Testis (tissue), 3 donors: ENCODE data around the gene PFKFB4. TPM values are rescaled to one million over a fixed set of nuclear protein-coding genes. Genes with fewer than 3 reads are reported as not detected.

Source experiments
- DNase-seq: peaks from one replicate; pipeline ENCODE4 v3.0.0-alpha.2; 2019
- H3K27ac ChIP-seq, 2 donors: fragments of 200-600 bp; sonication (generic); one replicate each; pipeline ENCODE4 v1.5.1; 2019
- H3K27me3 ChIP-seq: fragments of 200-600 bp; sonication (generic); one replicate; pipeline ENCODE4 v1.5.1; 2019
- H3K36me3 ChIP-seq: fragments of 200-600 bp; sonication (generic); one replicate; pipeline ENCODE4 v1.5.1; 2017; ENCODE audit warnings: low read depth; ENCODE audit errors: missing control alignments
- H3K4me1 ChIP-seq: fragments of 200-600 bp; sonication (generic); one replicate; pipeline ENCODE4 v1.5.1; 2019
- H3K4me3 ChIP-seq, 2 donors: fragments of 200-600 bp; sonication (generic); one replicate each; pipeline ENCODE4 v1.5.1; 2017 to 2019
- H3K9me3 ChIP-seq: fragments of 200-600 bp; sonication (generic); one replicate; pipeline ENCODE4 v1.5.1; 2017
- POLR2A ChIP-seq: fragments of 450-650 bp; IDR thresholded peaks from one replicate; pipeline ENCODE4 v1.6.1; 2017; ENCODE audit warnings: antibody characterized with exemption, mild to moderate bottlenecking, moderate library complexity
- WGBS, 2 donors: methylation state at CpG; one replicate each; pipeline ENCODE4 v1.1.5; 2018; 5-methylcytosine and 5-hydroxymethylcytosine counted together
- intact Hi-C: fragments of 100-400 bp; cut with DNase I; formaldehyde crosslinking; loops from one replicate; pipeline ENCODE4 v1.15.1; 2023; ENCODE audit warnings: low total_unique reads
- polyA plus RNA-seq: library from polyadenylated mRNA; stranded (reverse); fragments of 350-450 nt; fragmentation: Illumina TruSeq; extraction: RNeasy Lipid Tissue Mini Kit (QIAGEN cat#74804); gene quantifications from one replicate; pipeline ENCODE4 v1.2.3, GENCODE V29; 2014; ENCODE audit warnings: low read depth, low replicate concordance; ENCODE audit not compliant: insufficient read depth
- total RNA-seq, 2 donors: library from RNA; depleted of rRNA; stranded (reverse); fragments of >200 nt; gene quantifications; one replicate each; pipeline ENCODE4 v1.2.3, GENCODE V29; 2016
- TF ChIP-seq, protein P1 (sequence below), 3 experiments: fragments of 450-650 bp in 2 of 3; fragments of 200-600 bp in 1 of 3; sonication (generic) in 1 of 3; IDR thresholded peaks; one replicate each; pipeline ENCODE4 v1.5.1; 2016 to 2019; ENCODE audit warnings: antibody characterized with exemption in 3 of 3, mild to moderate bottlenecking in 2 of 3, moderate library complexity in 1 of 3

The PFKFB4 gene
- total and polyA plus RNA-seq, 3 donors from 2014 or later: 57.3 to 136 (median 134) TPM

- H3K27me3 ChIP-seq: no peaks in the 10 kb centered on the region
- no peaks in the 10 kb centered on the region for H3K36me3 ChIP-seq
These were observed 18.8 kb upstream of the PFKFB4 start for GRCh38 chr3:48575366-48575765.

DNA sequence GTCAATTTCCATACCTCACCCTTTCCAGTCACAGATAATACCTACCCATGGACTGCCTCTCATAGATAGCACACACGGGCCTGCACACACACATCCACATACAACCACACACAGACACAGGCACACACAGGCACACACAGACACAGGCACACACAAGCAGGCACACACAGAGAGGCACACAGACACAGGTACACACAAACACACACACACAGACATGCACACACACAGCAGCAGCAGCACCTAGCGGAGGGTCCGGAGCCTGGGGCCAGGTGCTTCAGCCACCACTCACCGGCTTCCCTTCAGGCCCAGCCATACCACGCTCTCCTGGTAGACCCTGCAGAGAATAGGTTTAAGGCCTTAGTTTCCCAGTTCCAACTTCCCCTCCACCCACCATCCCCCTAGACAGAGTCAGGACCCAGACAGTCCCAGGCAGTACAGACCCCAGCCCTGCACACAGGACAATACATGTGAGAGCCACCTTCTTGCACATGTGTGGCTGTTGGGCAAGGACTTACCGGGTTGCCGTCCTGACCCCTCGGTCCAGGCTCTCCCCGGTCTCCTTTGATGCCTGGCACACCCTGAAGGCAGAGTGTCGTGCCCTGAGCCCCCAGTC, 17.5 kb upstream of the PFKFB4 start:
- Histone ChIP-seq H3K4me3 (no peak overlapping the region), H3K4me1 (no peaks in the 10 kb centered on the region), H3K27ac (no peak overlapping the region), H3K27me3 (no peaks in the 10 kb centered on the region), H3K9me3 (no peaks in the 10 kb centered on the region), H3K36me3 (no peaks in the 10 kb centered on the region)
- TF ChIP-seq POLR2A: no peak
- TF ChIP-seq, protein P1, sequence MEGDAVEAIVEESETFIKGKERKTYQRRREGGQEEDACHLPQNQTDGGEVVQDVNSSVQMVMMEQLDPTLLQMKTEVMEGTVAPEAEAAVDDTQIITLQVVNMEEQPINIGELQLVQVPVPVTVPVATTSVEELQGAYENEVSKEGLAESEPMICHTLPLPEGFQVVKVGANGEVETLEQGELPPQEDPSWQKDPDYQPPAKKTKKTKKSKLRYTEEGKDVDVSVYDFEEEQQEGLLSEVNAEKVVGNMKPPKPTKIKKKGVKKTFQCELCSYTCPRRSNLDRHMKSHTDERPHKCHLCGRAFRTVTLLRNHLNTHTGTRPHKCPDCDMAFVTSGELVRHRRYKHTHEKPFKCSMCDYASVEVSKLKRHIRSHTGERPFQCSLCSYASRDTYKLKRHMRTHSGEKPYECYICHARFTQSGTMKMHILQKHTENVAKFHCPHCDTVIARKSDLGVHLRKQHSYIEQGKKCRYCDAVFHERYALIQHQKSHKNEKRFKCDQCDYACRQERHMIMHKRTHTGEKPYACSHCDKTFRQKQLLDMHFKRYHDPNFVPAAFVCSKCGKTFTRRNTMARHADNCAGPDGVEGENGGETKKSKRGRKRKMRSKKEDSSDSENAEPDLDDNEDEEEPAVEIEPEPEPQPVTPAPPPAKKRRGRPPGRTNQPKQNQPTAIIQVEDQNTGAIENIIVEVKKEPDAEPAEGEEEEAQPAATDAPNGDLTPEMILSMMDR (IDR thresholded peaks at IDR 0.05): no peak
- intact Hi-C loops: no loop called here
- 92 to 97% methylated on average over 10 of the region's 10 CpGs for WGBS, 2 donors
- DNase-seq: no peak

More at GRCh38 chr3:48575366-48575765, 18.8 kb upstream of the PFKFB4 start:
- intact Hi-C loops: no loop called here
- H3K4me1 ChIP-seq: no peaks in the 10 kb centered on the region
- TF ChIP-seq POLR2A: no peak
- TF ChIP-seq, protein P1 (IDR thresholded peaks at IDR 0.05): no peak
- WGBS, 2 donors: 94 to 95% methylated on average over 15 to 17 of the region's 17 CpGs
- H3K4me3 ChIP-seq: no peak overlapping the region
- H3K27ac ChIP-seq: no peak overlapping the region
- H3K9me3 ChIP-seq: no peaks in the 10 kb centered on the region
- DNase-seq: no peak

GRCh38 chr3:48572517-48572916, 15.9 kb upstream of the PFKFB4 start:
- H3K9me3 ChIP-seq: no peaks in the 10 kb centered on the region
- H3K36me3 ChIP-seq: no peaks in the 10 kb centered on the region
- H3K27ac ChIP-seq: no peak overlapping the region
- 85 to 91% methylated on average over 4 to 7 of the region's 7 CpGs for WGBS, 2 donors
- DNase-seq: no peak
- no peaks in the 10 kb centered on the region for H3K27me3 ChIP-seq
- no peaks in the 10 kb centered on the region for H3K4me1 ChIP-seq
- intact Hi-C loops: no loop called here
- no peak for TF ChIP-seq POLR2A
- TF ChIP-seq, protein P1 (IDR thresholded peaks at IDR 0.05): no peak
- no peak overlapping the region for H3K4me3 ChIP-seq

DNA sequence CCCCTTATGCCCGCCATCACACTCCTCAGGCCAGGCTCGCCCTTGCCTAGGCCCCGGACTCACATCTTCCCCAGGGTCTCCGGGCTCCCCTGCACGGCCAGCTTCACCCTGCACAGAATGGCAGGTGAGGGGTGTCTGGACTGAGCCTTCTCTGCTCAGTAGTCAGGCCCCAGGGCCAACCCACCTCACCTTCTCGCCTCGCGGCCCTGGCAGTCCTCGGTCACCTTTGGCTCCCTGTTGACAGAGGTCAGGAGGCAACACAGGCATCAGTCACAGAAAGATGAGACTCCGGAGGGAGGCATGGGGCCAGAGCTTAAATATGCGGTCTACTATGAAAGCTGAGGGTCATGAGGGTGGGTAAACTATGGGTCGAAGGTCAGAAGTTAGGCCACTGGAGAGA, 15.3 kb upstream of the PFKFB4 start:
- no peak for TF ChIP-seq POLR2A
- TF ChIP-seq, protein P1 (IDR thresholded peaks at IDR 0.05): no peak
- Histone ChIP-seq H3K4me1 (no peaks in the 10 kb centered on the region), H3K9me3 (no peaks in the 10 kb centered on the region), H3K27ac (no peak overlapping the region), H3K4me3 (no peak overlapping the region), H3K27me3 (no peaks in the 10 kb centered on the region), H3K36me3 (no peaks in the 10 kb centered on the region)
- DNase-seq: no peak
- intact Hi-C loops: no loop called here
- 91% methylated on average over 11 to 12 of the region's 12 CpGs for WGBS, 2 donors

GRCh38 chr3:48569808-48570450, 13.3 kb upstream of the PFKFB4 start:
- no peaks in the 10 kb centered on the region for H3K27me3 ChIP-seq
- H3K4me3 ChIP-seq: no peak overlapping the region
- H3K9me3 ChIP-seq: no peaks in the 10 kb centered on the region
- intact Hi-C loops: no loop called here
- TF ChIP-seq POLR2A: no peak
- TF ChIP-seq, protein P1 (IDR thresholded peaks at IDR 0.05): no peak
- no peaks in the 10 kb centered on the region for H3K4me1 ChIP-seq
- 92 to 94% methylated on average over 15 to 18 of the region's 18 CpGs for WGBS, 2 donors
- H3K36me3 ChIP-seq: no peaks in the 10 kb centered on the region
- DNase-seq: no peak
- H3K27ac ChIP-seq: no peak overlapping the region
